Mesenchymal stem cell (in vitro differentiated cells and primary cell): Measurements from ENCODE around the gene NSDHL.

Experiments
- DNase-seq: peaks from one replicate; pipeline ENCODE4 v3.0.0-alpha.2; 2013
- H2AFZ ChIP-seq: one replicate; pipeline ENCODE4 v1.6.1; 2013; ENCODE audit warnings: low read depth, mild to moderate bottlenecking, control low read depth, inconsistent platforms, low read length, moderate library complexity
- H2AK5ac ChIP-seq: 2 replicates; pipeline ENCODE4 v1.6.1; 2013; ENCODE audit warnings: low read length, moderate library complexity, mild to moderate bottlenecking, inconsistent platforms; ENCODE audit not compliant: severe bottlenecking
- H2BK120ac ChIP-seq: one replicate; pipeline ENCODE4 v1.6.1; 2013; ENCODE audit warnings: low read depth, mild to moderate bottlenecking, inconsistent platforms, low read length, moderate library complexity
- H2BK12ac ChIP-seq, 2 experiments: one replicate each; pipeline ENCODE4 v1.6.1; 2013; ENCODE audit warnings: inconsistent platforms in 2 of 2, low read length in 2 of 2, mild to moderate bottlenecking in 2 of 2, moderate library complexity in 2 of 2, control low read depth in 1 of 2
- H2BK15ac ChIP-seq: one replicate; pipeline ENCODE4 v1.6.1; 2013; ENCODE audit warnings: mild to moderate bottlenecking, low read depth, inconsistent platforms; ENCODE audit not compliant: poor library complexity, severe bottlenecking
- H2BK5ac ChIP-seq: 2 replicates; pipeline ENCODE4 v1.6.1; 2013; ENCODE audit warnings: low read depth, mild to moderate bottlenecking, low read length, control low read depth, inconsistent platforms; ENCODE audit not compliant: poor library complexity, severe bottlenecking
- H3K14ac ChIP-seq, 2 experiments: one replicate each; pipeline ENCODE4 v1.6.1; 2013; ENCODE audit warnings: inconsistent platforms in 2 of 2, low read length in 2 of 2, control low read depth in 1 of 2, mild to moderate bottlenecking in 1 of 2, moderate library complexity in 1 of 2
- H3K18ac ChIP-seq, 2 experiments: one replicate each; pipeline ENCODE4 v1.6.1; 2013; ENCODE audit warnings: inconsistent platforms in 2 of 2, low read length in 2 of 2, control low read depth in 1 of 2, low read depth in 1 of 2, mild to moderate bottlenecking in 1 of 2
- H3K23ac ChIP-seq, 2 experiments: one replicate each; pipeline ENCODE4 v1.6.1; 2013; ENCODE audit warnings: inconsistent platforms in 2 of 2, low read length in 2 of 2, mild to moderate bottlenecking in 2 of 2, moderate library complexity in 2 of 2, control low read depth in 1 of 2
- H3K27ac ChIP-seq: 2 replicates; pipeline ENCODE4 v1.5.1; 2013; ENCODE audit warnings: mild to moderate bottlenecking, moderate library complexity, low read length, control low read depth, inconsistent platforms; ENCODE audit not compliant: poor library complexity, severe bottlenecking
- H3K27me3 ChIP-seq, 2 experiments: 2 replicates each; pipeline versions ENCODE4 v1.6.1 to v1.7.0; 2013; ENCODE audit warnings: low read length in 2 of 2, mild to moderate bottlenecking in 2 of 2, moderate library complexity in 2 of 2, control low read depth in 1 of 2, inconsistent platforms in 1 of 2; ENCODE audit not compliant: control insufficient read depth in 1 of 2, insufficient read depth in 1 of 2
- H3K36me3 ChIP-seq, 2 experiments: 2 replicates each; pipeline versions ENCODE4 v1.6.1 to v1.7.0; 2013; ENCODE audit warnings: low read length in 2 of 2, control low read depth in 1 of 2, inconsistent platforms in 1 of 2, low read depth in 1 of 2, mild to moderate bottlenecking in 1 of 2; ENCODE audit not compliant: insufficient read depth in 2 of 2, control insufficient read depth in 1 of 2
- H3K4ac ChIP-seq, 2 experiments: one replicate each; pipeline ENCODE4 v1.6.1; 2013; ENCODE audit warnings: inconsistent platforms in 2 of 2, low read length in 2 of 2, mild to moderate bottlenecking in 2 of 2, moderate library complexity in 2 of 2, control low read depth in 1 of 2, low read depth in 1 of 2
- H3K4me1 ChIP-seq: 2 replicates; pipeline ENCODE4 v1.6.1; 2013; ENCODE audit warnings: low read depth, low read length, control low read depth; ENCODE audit not compliant: control insufficient read depth, insufficient read depth
- H3K4me2 ChIP-seq: 2 replicates; pipeline ENCODE4 v1.6.1; 2013; ENCODE audit warnings: low read length, mild to moderate bottlenecking, inconsistent platforms; ENCODE audit not compliant: poor library complexity, severe bottlenecking
- H3K4me3 ChIP-seq, 2 experiments: 2 replicates each; pipeline versions ENCODE4 v1.5.1 to v1.7.0; 2013; ENCODE audit warnings: low read length in 2 of 2, mild to moderate bottlenecking in 2 of 2, control low read depth in 1 of 2, low read depth in 1 of 2; ENCODE audit not compliant: insufficient read depth in 1 of 2
- H3K79me1 ChIP-seq: replicated peaks from 2 replicates; pipeline ENCODE4 v1.6.1; 2013; ENCODE audit warnings: mild to moderate bottlenecking, control low read depth, low read length, inconsistent platforms; ENCODE audit not compliant: poor library complexity, severe bottlenecking
- H3K9ac ChIP-seq: 2 replicates; pipeline ENCODE4 v1.7.0; 2013; ENCODE audit warnings: mild to moderate bottlenecking, low read length, moderate library complexity
- H3K9me3 ChIP-seq: 2 replicates; pipeline ENCODE4 v1.7.0; 2013; ENCODE audit warnings: mild to moderate bottlenecking, low read length; ENCODE audit not compliant: control insufficient read depth
- H4K8ac ChIP-seq: one replicate; pipeline ENCODE4 v1.6.1; 2013; ENCODE audit warnings: inconsistent platforms, mild to moderate bottlenecking, low read length, moderate library complexity
- H4K91ac ChIP-seq: one replicate; pipeline ENCODE4 v1.6.1; 2013; ENCODE audit warnings: mild to moderate bottlenecking, low read length, inconsistent platforms
- WGBS: methylation state at CpG from one replicate; pipeline ENCODE4 v1.1.7; 2013; ENCODE audit warnings: mixed read lengths; 5-methylcytosine and 5-hydroxymethylcytosine counted together

NSDHL gene

DNA sequence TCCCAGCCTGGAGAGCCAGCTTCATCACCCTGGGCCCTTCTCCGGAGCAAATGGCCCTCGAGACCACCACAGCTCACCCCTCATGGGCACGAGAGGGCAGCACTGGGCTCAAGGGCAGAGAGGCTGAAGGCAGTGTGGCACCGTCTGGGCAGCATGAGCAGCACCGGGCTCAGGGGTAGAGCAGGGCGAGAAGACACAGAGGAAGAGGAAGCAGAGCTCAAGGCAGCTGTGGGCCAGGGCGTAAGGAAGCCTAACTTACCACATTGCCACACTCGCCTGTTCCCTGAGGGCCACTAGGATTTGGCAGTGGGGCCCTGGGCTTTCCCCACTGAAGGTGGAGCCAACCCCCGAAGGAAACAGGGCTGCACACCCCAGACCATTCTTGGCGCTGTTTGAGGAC is 82.5 kb downstream of the NSDHL start:
- Histone ChIP-seq H4K91ac (no peak overlapping the region), H3K4me2 (no peak overlapping the region), H3K9me3 (no peaks in the 10 kb centered on the region), H2BK120ac (no peak overlapping the region), H3K27ac (no peak overlapping the region), H3K4me1 (peaks cover 14% of the 10 kb centered on the region), H2AK5ac (no peak overlapping the region), H3K36me3 (peaks cover 0 to 19% of the 10 kb centered on the region in 2 experiments), H2BK15ac (no peak overlapping the region), H2BK12ac (no peak overlapping the region), H3K4me3 (no peak overlapping the region), H2BK5ac (no peak overlapping the region), H2AFZ (no peak overlapping the region), H3K23ac (no peak overlapping the region), H4K8ac (no peak overlapping the region), H3K27me3 (peaks cover 0 to 34% of the 10 kb centered on the region in 2 experiments), H3K4ac (no peak overlapping the region), H3K79me1 (peaks cover 2% of the 10 kb centered on the region), H3K18ac (no peak overlapping the region), H3K14ac (no peak overlapping the region), H3K9ac (no peak overlapping the region)
- WGBS: 88% methylated on average over 9 of the region's 10 CpGs
- no peak for DNase-seq

DNA sequence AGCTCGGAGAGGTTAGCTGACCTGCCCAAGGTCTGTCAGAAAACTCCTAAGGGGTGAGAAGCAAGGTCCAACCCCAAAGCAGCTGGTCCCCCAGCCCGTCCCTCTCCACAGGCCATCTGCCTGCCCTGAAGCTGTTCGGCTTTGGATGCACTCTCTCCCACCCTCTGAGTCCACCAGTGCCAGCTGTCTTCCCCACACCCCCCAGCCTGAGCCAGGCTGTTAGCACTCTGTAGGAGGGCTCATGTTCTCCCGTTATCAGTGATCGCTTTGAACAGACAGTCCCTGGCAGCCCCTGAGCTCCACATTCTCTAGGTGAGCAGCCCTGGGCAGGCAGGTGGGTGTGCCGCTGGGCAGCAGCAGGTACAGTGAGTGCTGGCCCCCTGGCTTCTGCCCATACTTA is 83.0 kb downstream of the NSDHL start:
- Histone ChIP-seq H2BK15ac (no peak overlapping the region), H3K23ac (no peak overlapping the region), H3K27ac (no peak overlapping the region), H4K91ac (no peak overlapping the region), H3K79me1 (peaks cover 2% of the 10 kb centered on the region), H3K4ac (no peak overlapping the region), H2BK12ac (no peak overlapping the region), H3K9ac (no peak overlapping the region), H2BK120ac (no peak overlapping the region), H3K4me2 (no peak overlapping the region), H3K4me1 (peaks cover 14% of the 10 kb centered on the region), H2BK5ac (no peak overlapping the region), H4K8ac (no peak overlapping the region), H3K14ac (no peak overlapping the region), H3K27me3 (peaks cover 0 to 39% of the 10 kb centered on the region in 2 experiments), H2AK5ac (no peak overlapping the region), H3K18ac (no peak overlapping the region), H3K9me3 (no peaks in the 10 kb centered on the region), H3K4me3 (no peak overlapping the region), H2AFZ (no peak overlapping the region), H3K36me3 (peaks cover 0 to 20% of the 10 kb centered on the region in 2 experiments)
- no peak for DNase-seq
- WGBS: 96% methylated on average over 6 of the region's 6 CpGs

DNA sequence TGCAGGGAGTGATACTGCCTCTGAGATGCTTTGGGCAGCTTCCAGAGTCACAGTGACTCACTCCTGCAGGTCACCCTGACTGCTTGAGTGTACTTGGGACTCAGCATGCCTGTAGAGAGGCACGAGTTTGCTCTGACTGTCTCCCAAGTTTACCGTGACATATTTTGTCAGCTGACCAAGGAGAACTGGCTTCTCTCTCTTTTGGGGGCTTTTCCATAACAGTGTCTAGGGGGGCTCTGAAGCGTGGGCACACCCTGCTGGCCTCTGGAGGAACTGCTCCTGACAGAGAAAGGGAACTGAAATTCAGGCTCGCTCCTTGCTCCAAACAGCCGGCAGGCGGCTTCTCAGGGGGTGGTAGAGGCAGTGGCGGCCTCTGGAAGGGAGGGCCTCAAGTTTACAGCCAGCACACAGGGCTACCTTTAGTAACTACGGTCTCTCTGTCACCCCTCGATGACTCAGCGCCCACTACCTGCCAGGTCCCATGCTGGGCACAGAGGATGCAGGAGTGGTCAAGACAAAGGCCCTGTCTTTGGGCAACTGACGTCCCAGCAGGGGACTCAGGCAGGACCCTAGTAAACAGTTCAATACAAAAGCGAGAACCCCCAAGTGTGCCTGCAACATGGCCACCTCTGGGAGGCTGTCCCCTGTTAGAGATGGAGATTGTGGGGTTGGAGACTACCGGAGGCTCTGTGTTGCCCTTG is 84.8 kb downstream of the NSDHL start:
- no peak overlapping the region for H3K4me3 ChIP-seq
- H2AK5ac ChIP-seq: no peak overlapping the region
- H2BK12ac ChIP-seq: peak overlapping the region in 1 of 2 experiments; percentile 57
- no peak overlapping the region for H3K14ac ChIP-seq
- H3K79me1 ChIP-seq: no peaks in the 10 kb centered on the region
- peak overlapping the region in 1 of 2 experiments; percentile 50 for H3K4ac ChIP-seq
- peak overlapping the region; percentile 64 for H4K8ac ChIP-seq
- H3K18ac ChIP-seq: peak overlapping the region; percentile 26 to 79
- peaks cover 0 to 49% of the 10 kb centered on the region in 2 experiments for H3K27me3 ChIP-seq
- H3K9ac ChIP-seq: peak overlapping the region; percentile 49
- WGBS: 23% methylated on average over 11 of the region's 13 CpGs
- H3K9me3 ChIP-seq: no peaks in the 10 kb centered on the region
- H2BK120ac ChIP-seq: no peak overlapping the region
- H4K91ac ChIP-seq: no peak overlapping the region
- H3K4me2 ChIP-seq: no peak overlapping the region
- no peak overlapping the region for H2AFZ ChIP-seq
- H3K27ac ChIP-seq: no peak overlapping the region
- no peak overlapping the region for H2BK5ac ChIP-seq
- H3K23ac ChIP-seq: no peak overlapping the region
- no peak overlapping the region for H2BK15ac ChIP-seq
- peaks cover 14% of the 10 kb centered on the region for H3K4me1 ChIP-seq
- DNase-seq: peak; percentile 71
- H3K36me3 ChIP-seq: peaks cover 0 to 36% of the 10 kb centered on the region in 2 experiments

DNA sequence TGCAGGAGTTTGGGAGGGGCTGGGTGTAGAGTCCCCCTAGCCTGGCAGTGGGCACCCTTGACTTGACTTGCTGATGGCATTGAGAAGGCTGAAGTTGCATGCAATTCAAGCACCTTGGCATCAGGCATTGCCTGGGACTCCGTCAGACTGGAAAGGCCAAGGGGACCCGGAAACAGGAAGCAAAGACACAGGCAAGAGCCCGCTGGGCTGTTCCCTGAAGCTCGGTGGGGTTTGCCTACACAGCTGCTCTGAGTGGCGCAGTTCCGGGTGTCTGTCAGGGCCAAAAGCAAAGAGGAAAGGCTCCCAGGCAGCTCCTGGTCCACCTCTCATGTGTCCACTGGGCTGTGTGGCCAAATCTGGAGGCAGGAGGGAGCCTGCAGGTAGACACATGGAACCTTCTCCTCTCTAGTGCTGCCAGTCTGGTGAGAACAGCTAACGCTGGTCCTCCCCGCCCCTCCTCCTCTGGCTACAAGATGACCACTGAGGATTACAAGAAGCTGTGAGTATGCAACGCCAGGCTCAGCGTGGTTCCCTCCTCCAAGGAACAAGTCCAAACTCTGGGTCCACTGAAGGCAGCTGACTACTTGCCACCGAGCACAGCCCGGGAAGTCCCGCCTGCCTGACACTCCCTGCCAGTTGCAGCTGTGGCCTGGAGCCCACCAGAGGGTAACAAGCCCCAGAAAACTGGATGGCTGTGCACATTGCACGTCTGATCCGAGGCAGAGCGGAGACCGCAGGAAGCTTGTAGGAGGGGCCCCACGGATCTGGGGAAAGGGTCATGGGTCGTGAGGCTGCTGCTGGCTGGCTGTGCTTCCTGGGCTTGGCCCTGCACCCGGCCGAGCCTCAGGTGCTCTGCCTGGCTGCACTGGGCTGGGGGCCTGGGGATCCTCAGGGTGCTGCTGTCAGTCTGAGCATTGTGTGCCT is 87.1 kb downstream of the NSDHL start:
- H3K18ac ChIP-seq: no peak overlapping the region
- no peak overlapping the region for H2AFZ ChIP-seq
- H3K9me3 ChIP-seq: no peaks in the 10 kb centered on the region

More for the DNA sequence above, 87.1 kb downstream of the NSDHL start:
- no peak overlapping the region for H3K23ac ChIP-seq
- no peak overlapping the region for H2BK15ac ChIP-seq
- peaks cover 0 to 45% of the 10 kb centered on the region in 2 experiments for H3K36me3 ChIP-seq
- H2BK5ac ChIP-seq: no peak overlapping the region
- no peak overlapping the region for H2BK120ac ChIP-seq
- H3K79me1 ChIP-seq: no peaks in the 10 kb centered on the region
- no peak overlapping the region for H3K27ac ChIP-seq
- no peak overlapping the region for H3K9ac ChIP-seq
- no peak overlapping the region for H2AK5ac ChIP-seq
- H3K4me3 ChIP-seq: no peak overlapping the region
- no peak for DNase-seq
- no peak overlapping the region for H2BK12ac ChIP-seq
- H4K8ac ChIP-seq: no peak overlapping the region
- H3K4me2 ChIP-seq: no peak overlapping the region
- no peak overlapping the region for H3K4ac ChIP-seq
- peaks cover 0 to 46% of the 10 kb centered on the region in 2 experiments for H3K27me3 ChIP-seq
- WGBS: 82% methylated on average over 15 of the region's 21 CpGs
- H3K14ac ChIP-seq: no peak overlapping the region
- H3K4me1 ChIP-seq: peaks cover 14% of the 10 kb centered on the region
- no peak overlapping the region for H4K91ac ChIP-seq
